HEK293 (cell line): Measurements from ENCODE around the gene ALS2.

Experiments
- CTCF ChIA-PET: fragments of 350-600 bp; formaldehyde crosslinking; extraction: SDS; loops from one replicate; lab custom pipeline; 2021; ENCODE audit warnings: antibody characterized with exemption; lab: Yijun Ruan, JAX
- POLR2A ChIA-PET: fragments of 300-600 bp; formaldehyde crosslinking; extraction: SDS; loops from one replicate; lab custom pipeline; 2020; ENCODE audit warnings: antibody characterized with exemption, inconsistent platforms; lab: Yijun Ruan, JAX
- H3K27ac ChIP-seq: fragments of 200-500 bp; sonication (Bioruptor generic); 2 replicates; pipeline ENCODE4 v1.5.1; 2014; ENCODE audit warnings: low read depth, low read length, control low read depth, inconsistent platforms; ENCODE audit errors: extremely low read depth
- H3K36me3 ChIP-seq, 2 experiments: fragments of 200-500 bp in 1 of 2; sonication (Bioruptor generic) in 1 of 2; 1 replicate in 1 of 2; 2 replicates in 1 of 2; pipeline ENCODE4 v1.5.1; 2014 to 2017; ENCODE audit warnings: inconsistent platforms in 2 of 2, low read length in 2 of 2; ENCODE audit not compliant: control insufficient read depth in 2 of 2, insufficient read depth in 1 of 2
- H3K4me1 ChIP-seq: fragments of 200-500 bp; sonication (Bioruptor generic); 2 replicates; pipeline ENCODE4 v1.5.1; 2014; ENCODE audit warnings: mild to moderate bottlenecking, low read length, inconsistent platforms; ENCODE audit not compliant: control insufficient read depth, insufficient read depth
- H3K4me3 ChIP-seq: 2 replicates; pipeline ENCODE4 v1.5.1; 2011; ENCODE audit warnings: low read depth, mild to moderate bottlenecking, control low read depth, low read length, moderate library complexity
- H3K9me3 ChIP-seq: fragments of 200-500 bp; sonication (Bioruptor generic); 2 replicates; pipeline ENCODE4 v1.5.1; 2014; ENCODE audit warnings: low read depth, low read length, inconsistent platforms; ENCODE audit not compliant: control insufficient read depth, insufficient read depth
- CTCF ChIP-seq: fragments of 450-650 bp; formaldehyde crosslinking; IDR thresholded peaks from 2 replicates; pipeline ENCODE4 v1.5.1; 2016; ENCODE audit warnings: missing biosample characterization, missing genetic modification characterization
- FEZF1 ChIP-seq: fragments of 450-650 bp; formaldehyde crosslinking; IDR thresholded peaks from 2 replicates; pipeline ENCODE4 v1.5.1; 2016; ENCODE audit warnings: missing biosample characterization, missing genetic modification characterization
- INSM2 ChIP-seq: fragments of 450-650 bp; formaldehyde crosslinking; IDR thresholded peaks from 2 replicates; pipeline ENCODE4 v1.5.1; 2016; ENCODE audit warnings: missing biosample characterization, missing genetic modification characterization
- KLF9 ChIP-seq: fragments of 450-650 bp; formaldehyde crosslinking; IDR thresholded peaks from 2 replicates; pipeline ENCODE4 v1.5.1; 2016; ENCODE audit warnings: missing biosample characterization, missing genetic modification characterization, low read depth
- MYNN ChIP-seq: fragments of 450-650 bp; formaldehyde crosslinking; IDR thresholded peaks from 2 replicates; pipeline ENCODE4 v1.5.1; 2016; ENCODE audit warnings: missing biosample characterization, missing genetic modification characterization, borderline replicate concordance
- OSR2 ChIP-seq: fragments of 450-650 bp; formaldehyde crosslinking; IDR thresholded peaks from 2 replicates; pipeline ENCODE4 v1.5.1; 2016; ENCODE audit warnings: missing biosample characterization, missing genetic modification characterization
- PRDM6 ChIP-seq: fragments of 450-650 bp; formaldehyde crosslinking; IDR thresholded peaks from 2 replicates; pipeline ENCODE4 v1.5.1; 2017; ENCODE audit warnings: missing biosample characterization, missing genetic modification characterization
- RBAK ChIP-seq: fragments of 450-650 bp; formaldehyde crosslinking; IDR thresholded peaks from 2 replicates; pipeline ENCODE4 v1.5.1; 2016; ENCODE audit warnings: missing biosample characterization, missing genetic modification characterization
- TCF7L2 ChIP-seq: IDR thresholded peaks from 2 replicates; pipeline ENCODE4 v1.6.1; 2011; ENCODE audit warnings: low read depth, mild to moderate bottlenecking, inconsistent platforms, low read length, moderate library complexity, borderline replicate concordance
- TSHZ1 ChIP-seq: fragments of 450-650 bp; formaldehyde crosslinking; IDR thresholded peaks from 2 replicates; pipeline ENCODE4 v1.5.1; 2016; ENCODE audit warnings: missing biosample characterization, missing genetic modification characterization, borderline replicate concordance
- ZEB2 ChIP-seq: fragments of 450-650 bp; formaldehyde crosslinking; IDR thresholded peaks from 2 replicates; pipeline ENCODE4 v1.5.1; 2016; ENCODE audit warnings: missing biosample characterization, missing genetic modification characterization
- ZFHX2 ChIP-seq: fragments of 450-650 bp; formaldehyde crosslinking; conservative IDR thresholded peaks from 2 replicates; pipeline ENCODE4 v1.5.1; 2016; ENCODE audit warnings: missing biosample characterization, missing genetic modification characterization
- ZNF16 ChIP-seq: fragments of 450-650 bp; formaldehyde crosslinking; IDR thresholded peaks from 2 replicates; pipeline ENCODE4 v1.5.1; 2016; ENCODE audit warnings: low read depth, missing biosample characterization, missing genetic modification characterization
- ZNF214 ChIP-seq: fragments of 450-650 bp; formaldehyde crosslinking; IDR thresholded peaks from 2 replicates; pipeline ENCODE4 v1.5.1; 2017; ENCODE audit warnings: missing biosample characterization, mild to moderate bottlenecking, missing genetic modification characterization, borderline replicate concordance
- ZNF223 ChIP-seq: fragments of 450-650 bp; formaldehyde crosslinking; IDR thresholded peaks from 2 replicates; pipeline ENCODE4 v1.5.1; 2016; ENCODE audit warnings: missing biosample characterization, missing genetic modification characterization
- ZNF239 ChIP-seq: fragments of 450-650 bp; formaldehyde crosslinking; IDR thresholded peaks from 2 replicates; pipeline ENCODE4 v1.5.1; 2016; ENCODE audit warnings: missing biosample characterization, missing genetic modification characterization
- ZNF549 ChIP-seq: fragments of 450-650 bp; IDR thresholded peaks from 2 replicates; pipeline ENCODE4 v1.5.1; 2018; ENCODE audit warnings: missing biosample characterization, missing genetic modification characterization, mild to moderate bottlenecking, inconsistent platforms, moderate library complexity
- ZNF600 ChIP-seq: fragments of 450-650 bp; formaldehyde crosslinking; IDR thresholded peaks from 2 replicates; pipeline ENCODE4 v1.5.1; 2016; ENCODE audit warnings: missing biosample characterization, missing genetic modification characterization
- ZNF76 ChIP-seq: fragments of 450-650 bp; formaldehyde crosslinking; IDR thresholded peaks from 2 replicates; pipeline ENCODE4; 2016; ENCODE audit warnings: low read depth, missing biosample characterization, missing genetic modification characterization, borderline replicate concordance
- ZNF776 ChIP-seq: fragments of 450-650 bp; formaldehyde crosslinking; IDR thresholded peaks from 2 replicates; pipeline ENCODE4 v1.5.0; 2017; ENCODE audit warnings: missing biosample characterization, missing genetic modification characterization, borderline replicate concordance
- ZSCAN23 ChIP-seq: fragments of 450-650 bp; formaldehyde crosslinking; IDR thresholded peaks from 2 replicates; pipeline ENCODE4 v1.5.1; 2016; ENCODE audit warnings: missing biosample characterization, missing genetic modification characterization
- TF ChIP-seq, protein P1 (sequence below): IDR thresholded peaks from 2 replicates; pipeline ENCODE4 v1.6.1; 2011; ENCODE audit warnings: mild to moderate bottlenecking, low read depth, low read length, borderline replicate concordance

The ALS2 gene

DNA sequence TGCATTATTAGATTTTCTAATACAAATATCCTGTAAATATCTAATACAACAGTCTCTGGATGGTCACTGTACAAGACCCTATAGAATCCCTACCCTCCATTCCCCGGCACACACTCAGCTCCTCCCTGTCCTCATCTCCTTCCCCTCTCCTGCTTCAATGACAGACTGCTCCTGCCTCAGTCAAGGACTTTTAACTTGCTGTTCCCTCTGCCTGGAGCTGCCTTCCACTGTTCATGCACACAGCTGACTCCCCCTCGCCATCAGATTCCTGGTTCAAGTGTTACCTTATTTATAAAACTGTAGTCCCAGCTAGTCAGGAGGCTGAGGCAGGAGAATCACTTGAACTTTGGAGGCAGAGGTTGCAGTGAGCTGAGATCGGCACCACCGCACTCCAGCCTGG, 28.9 kb upstream of the ALS2 start:
- H3K4me1 ChIP-seq, result peaks cover 37% of the 10 kb centered on the region
- H3K9me3 ChIP-seq, result no peaks in the 10 kb centered on the region
- CTCF ChIA-PET, result interaction anchor here (0.8 kb wide), 1 partner anchor 219 kb away, joined by 3 read pairs; no protein-coding TSS in a partner anchor
- POLR2A ChIA-PET, result no interaction called here
- no peaks in the 10 kb centered on the region for H3K36me3 ChIP-seq
- H3K27ac ChIP-seq, result no peak overlapping the region
- TF ChIP-seq ZNF600 (tag by site-specific recombination) (0 out of 2 replicates have a peak, but pooled peaks have one; percentile 13), ZSCAN23 (tag by site-specific recombination) (no peak), TSHZ1 (no peak), MYNN (tag by site-specific recombination) (peak; percentile 91), KLF9 (tag by site-specific recombination) (no peak)
- no peak overlapping the region for H3K4me3 ChIP-seq

- Histone ChIP-seq H3K4me3 (no peak overlapping the region), H3K9me3 (no peaks in the 10 kb centered on the region), H3K36me3 (no peaks in the 10 kb centered on the region), H3K4me1 (peaks cover 29% of the 10 kb centered on the region), H3K27ac (peak overlapping the region; percentile 70)
- ChIA-PET POLR2A (no interaction called here), CTCF (interaction anchor here (0.7 to 1.1 kb wide), 2 partner anchors 10 to 47 kb away, joined by 3 read pairs; no protein-coding TSS in a partner anchor)
- peak; percentile 16; the same call in 1 of the 2 replicates for TF ChIP-seq TCF7L2
- TF ChIP-seq CTCF, result no peak
- TF ChIP-seq INSM2 (tag by site-specific recombination), result no peak
- TF ChIP-seq ZEB2 (tag by site-specific recombination), result no peak
- peak; percentile 78 for TF ChIP-seq PRDM6 (tag by site-specific recombination)
- TF ChIP-seq ZNF16, result no peak
- TF ChIP-seq ZFHX2 (tag by site-specific recombination), result peak; percentile 20; the same call in 1 of the 2 replicates
- TF ChIP-seq RBAK (tag by site-specific recombination), result no peak
- TF ChIP-seq, protein P1, sequence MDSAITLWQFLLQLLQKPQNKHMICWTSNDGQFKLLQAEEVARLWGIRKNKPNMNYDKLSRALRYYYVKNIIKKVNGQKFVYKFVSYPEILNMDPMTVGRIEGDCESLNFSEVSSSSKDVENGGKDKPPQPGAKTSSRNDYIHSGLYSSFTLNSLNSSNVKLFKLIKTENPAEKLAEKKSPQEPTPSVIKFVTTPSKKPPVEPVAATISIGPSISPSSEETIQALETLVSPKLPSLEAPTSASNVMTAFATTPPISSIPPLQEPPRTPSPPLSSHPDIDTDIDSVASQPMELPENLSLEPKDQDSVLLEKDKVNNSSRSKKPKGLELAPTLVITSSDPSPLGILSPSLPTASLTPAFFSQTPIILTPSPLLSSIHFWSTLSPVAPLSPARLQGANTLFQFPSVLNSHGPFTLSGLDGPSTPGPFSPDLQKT, result no peak
- no peak for TF ChIP-seq ZNF776 (tag by site-specific recombination)
- TF ChIP-seq FEZF1 (tag by site-specific recombination), result peak; percentile 41
- TF ChIP-seq ZNF549 (tag by site-specific recombination), result no peak
- no peak for TF ChIP-seq ZNF214 (tag by site-specific recombination)
- TF ChIP-seq ZNF239 (tag by site-specific recombination), result no peak
- peak; percentile 63 for TF ChIP-seq OSR2 (tag by site-specific recombination)
- TF ChIP-seq MYNN (tag by site-specific recombination), result no peak
- no peak for TF ChIP-seq ZNF76 (tag by site-specific recombination)
- TF ChIP-seq ZNF223, result no peak
These were observed 27.3 kb upstream of the ALS2 start for GRCh38 chr2:201808027-201808426.
